Fibroblast of mammary gland (primary cell): ENCODE measurements around the gene BCAS3.
"Not testable (repeated sequence)": the region's sequence is repeated elsewhere in the genome, so short reads cannot be mapped to it uniquely, and the experiment has no call there.

Experiments used
- DNase-seq: peaks from one replicate; pipeline ENCODE4 v3.0.0-alpha.2; 2010; ENCODE audit warnings: low read depth
- H3K4me3 ChIP-seq: 2 replicates; pipeline ENCODE4 v1.5.1; 2011; ENCODE audit warnings: low read depth, mild to moderate bottlenecking, low read length, moderate library complexity; ENCODE audit not compliant: control insufficient read depth
- CTCF ChIP-seq: conservative IDR thresholded peaks from 2 replicates; pipeline ENCODE4 v1.5.1; 2011; ENCODE audit warnings: low read depth, low read length, inconsistent platforms; ENCODE audit not compliant: control insufficient read depth, insufficient read depth

BCAS3 gene

GRCh38 chr17:60863892-60864707, 186.4 kb downstream of the BCAS3 start:
- DNase-seq = peak; percentile 3
- H3K4me3 ChIP-seq = no peak overlapping the region
- TF ChIP-seq CTCF = no peak

DNA sequence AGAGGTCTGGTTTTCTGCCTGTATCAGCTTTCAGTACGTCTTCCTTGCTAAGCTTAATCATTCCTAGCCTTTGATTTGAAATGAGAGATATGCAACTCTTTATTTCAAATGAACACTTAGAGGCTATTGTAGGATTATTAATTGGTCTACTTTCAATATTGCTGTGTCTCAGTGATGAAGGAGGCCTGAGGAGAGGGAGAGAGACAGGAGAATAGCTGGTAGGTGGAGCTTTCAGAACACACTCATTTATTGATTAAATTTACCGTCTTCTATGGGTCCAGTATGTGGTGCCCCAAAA, 187.0 kb downstream of the BCAS3 start:
- no peak overlapping the region for H3K4me3 ChIP-seq
- TF ChIP-seq CTCF = no peak
- DNase-seq = no peak

DNA sequence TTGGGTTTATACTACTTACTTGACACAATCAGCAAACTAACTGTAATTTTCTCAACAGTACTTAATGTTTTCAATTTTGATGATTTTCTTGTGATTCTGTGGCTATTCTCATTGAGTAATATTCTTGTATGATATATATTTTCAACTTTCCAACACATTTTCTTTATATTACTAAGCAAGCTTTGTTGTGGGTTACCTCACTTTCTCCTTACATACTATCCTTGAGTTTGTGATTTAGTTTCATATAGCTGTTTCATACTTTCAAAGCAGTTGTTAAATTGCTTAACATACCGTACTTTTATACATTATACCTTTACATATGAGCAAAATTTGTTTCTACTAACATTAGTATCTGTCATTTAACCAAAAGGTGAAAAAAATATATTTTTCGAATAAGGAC, 197.1 kb downstream of the BCAS3 start:
- no peak for TF ChIP-seq CTCF

DNA sequence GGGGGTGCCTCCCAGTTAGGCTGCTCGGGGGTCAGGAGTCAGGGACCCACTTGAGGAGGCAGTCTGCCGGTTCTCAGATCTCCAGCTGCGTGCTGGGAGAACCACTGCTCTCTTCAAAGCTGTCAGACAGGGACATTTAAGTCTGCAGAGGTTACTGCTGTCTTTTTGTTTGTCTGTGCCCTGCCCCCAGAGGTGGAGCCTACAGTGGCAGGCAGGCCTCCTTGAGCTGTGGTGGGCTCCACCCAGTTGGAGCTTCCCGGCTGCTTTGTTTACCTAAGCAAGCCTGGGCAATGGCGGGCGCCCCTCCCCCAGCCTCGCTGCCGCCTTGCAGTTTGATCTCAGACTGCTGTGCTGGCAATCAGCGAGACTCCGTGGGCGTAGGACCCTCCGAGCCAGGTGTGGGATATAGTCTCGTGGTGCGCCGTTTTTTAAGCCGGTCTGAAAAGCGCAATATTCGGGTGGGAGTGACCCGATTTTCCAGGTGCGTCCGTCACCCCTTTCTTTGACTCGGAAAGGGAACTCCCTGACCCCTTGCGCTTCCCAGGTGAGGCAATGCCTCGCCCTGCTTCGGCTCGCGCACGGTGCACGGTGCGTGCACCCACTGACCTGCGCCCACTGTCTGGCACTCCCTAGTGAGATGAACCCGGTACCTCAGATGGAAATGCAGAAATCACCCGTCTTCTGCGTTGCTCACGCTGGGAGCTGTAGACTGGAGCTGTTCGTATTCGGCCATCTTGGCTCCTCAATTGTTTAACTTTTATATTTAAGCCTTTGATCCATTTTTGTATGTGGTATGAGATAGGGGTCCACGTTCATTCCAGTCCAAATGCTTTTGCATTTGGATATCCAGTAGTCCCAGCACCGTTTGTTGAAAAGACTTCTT, 209.3 kb downstream of the BCAS3 start:
- not testable (repeated sequence) for DNase-seq, H3K4me3 ChIP-seq

More for the DNA sequence above, 197.1 kb downstream of the BCAS3 start:
- H3K4me3 ChIP-seq = no peak overlapping the region
- no peak for DNase-seq

GRCh38 chr17:60887614-60888028, 210.0 kb downstream of the BCAS3 start:
- DNase-seq = no peak
- no peak overlapping the region for H3K4me3 ChIP-seq
- TF ChIP-seq CTCF = no peak

GRCh38 chr17:60888812-60889709, 211.4 kb downstream of the BCAS3 start:
- H3K4me3 ChIP-seq = no peak overlapping the region
- no peak for TF ChIP-seq CTCF
- DNase-seq = no peak

- H3K4me3 ChIP-seq = no peak overlapping the region
- no peak for TF ChIP-seq CTCF
- DNase-seq = no peak
These were observed 213.5 kb downstream of the BCAS3 start for GRCh38 chr17:60891149-60891548.
